HG02588 (cell line): Measurements from ENCODE around the gene LZTS2.

Source experiments
- ATAC-seq: cut with Tn5 transposase; IDR thresholded peaks from one replicate; pipeline ENCODE4 v1.9.1; 2021; ENCODE audit warnings: mild to moderate bottlenecking, moderate library complexity; ENCODE audit not compliant: unreplicated experiment

LZTS2 gene

DNA sequence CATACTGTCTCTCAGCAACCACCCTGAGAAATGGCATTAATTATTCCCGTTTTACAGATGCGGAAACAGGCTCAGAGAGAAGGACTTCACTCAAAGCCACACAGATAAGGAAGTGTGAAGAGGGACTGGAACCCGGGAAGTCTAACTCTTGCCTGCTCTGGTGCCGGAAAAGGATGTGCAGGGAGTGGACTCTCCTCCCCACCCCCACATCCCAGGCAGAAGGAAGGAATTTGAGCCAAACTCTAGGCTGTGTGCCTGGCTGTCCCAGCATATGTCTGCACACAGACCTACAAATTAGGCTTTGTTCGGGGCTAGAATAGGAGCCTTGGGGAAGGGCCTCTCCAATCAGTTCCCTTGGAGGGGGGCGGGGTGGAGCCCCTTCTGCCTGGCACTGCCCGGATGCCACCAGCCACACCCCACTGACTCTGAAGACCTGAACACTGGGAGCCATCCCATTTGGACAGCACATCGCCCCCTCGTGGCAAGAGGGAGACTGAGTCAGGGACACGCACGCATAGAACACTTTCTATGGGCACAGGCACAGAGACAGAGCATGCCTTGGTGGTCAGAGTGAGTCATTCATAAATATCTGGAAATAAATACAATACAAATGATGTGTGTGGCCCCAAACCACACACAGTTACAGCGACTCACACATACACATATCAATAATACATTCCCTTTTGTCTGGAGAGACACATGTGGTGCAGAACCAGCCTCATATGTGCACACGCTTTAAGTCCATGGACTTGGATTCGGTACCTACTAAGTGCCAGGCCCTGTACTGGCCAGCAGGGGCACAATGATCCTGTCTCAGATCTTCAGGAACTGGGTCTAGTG lies 13.1 kb downstream of the LZTS2 start:
- no peak for ATAC-seq

GRCh38 chr10:101013365-101013825 lies 13.8 kb downstream of the LZTS2 start:
- ATAC-seq, result no peak

DNA sequence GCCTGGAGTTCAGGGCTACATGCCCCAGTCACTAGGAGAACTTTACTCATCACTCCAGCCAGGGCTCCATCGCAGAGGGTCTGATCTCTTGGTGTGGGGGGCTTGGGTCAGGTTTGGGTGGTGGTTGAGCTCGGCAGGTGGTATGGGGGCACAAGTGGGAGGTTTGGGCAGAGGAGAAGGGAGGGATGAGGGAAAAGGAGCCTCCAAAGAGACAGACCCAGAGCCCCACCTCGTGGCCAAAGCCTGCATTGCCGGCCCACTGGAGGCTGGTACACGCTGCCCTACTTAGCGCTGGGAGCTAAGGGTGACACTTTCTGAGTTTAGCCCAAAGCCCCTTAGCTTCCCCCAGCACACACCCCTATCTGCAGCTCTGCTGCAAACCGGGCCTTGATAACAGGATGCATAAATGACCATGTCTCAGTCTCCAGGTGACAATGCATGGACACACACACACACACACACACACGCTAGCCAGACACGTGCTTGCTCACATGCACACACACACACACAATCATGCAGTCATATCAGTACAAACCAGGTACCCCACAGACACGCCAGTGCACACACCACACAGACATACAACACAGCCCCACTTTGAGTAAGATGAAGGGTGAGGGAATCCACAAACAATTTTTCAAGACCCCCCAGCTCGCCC lies 14.7 kb downstream of the LZTS2 start:
- ATAC-seq, result peak; percentile 40

DNA sequence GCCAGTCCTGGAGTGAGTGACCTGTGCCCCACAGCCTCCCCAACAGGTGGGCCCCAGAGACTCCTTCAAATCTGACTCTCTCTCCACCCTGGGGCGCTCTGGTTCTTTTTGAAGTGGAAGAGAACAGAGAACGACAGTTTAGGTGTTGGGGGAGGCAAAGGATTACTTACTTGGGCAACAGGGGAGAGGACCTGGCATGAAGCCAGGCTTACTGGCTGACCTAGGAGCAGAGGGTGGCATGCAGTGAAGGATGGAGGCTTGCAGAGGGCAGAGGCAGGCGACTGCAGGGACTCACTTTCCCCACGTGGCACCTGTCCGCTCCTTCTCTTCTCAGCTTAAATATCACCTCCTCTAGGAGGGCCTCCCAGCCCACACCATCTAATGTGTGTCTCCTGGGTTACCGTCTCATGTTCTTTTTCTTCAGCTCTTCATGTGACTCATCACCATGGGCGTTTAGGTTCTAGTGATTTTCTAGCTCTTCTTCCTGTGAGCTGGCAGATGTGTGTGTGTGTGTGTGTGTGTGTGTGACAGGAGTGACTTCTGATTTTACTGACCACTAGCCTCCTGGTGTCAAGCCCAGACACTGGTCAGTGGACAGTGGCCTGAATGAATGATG lies 15.5 kb downstream of the LZTS2 start:
- ATAC-seq, result no peak

- ATAC-seq, result no peak
Measured at GRCh38 chr10:101015582-101015973, 16.0 kb downstream of the LZTS2 start.

DNA sequence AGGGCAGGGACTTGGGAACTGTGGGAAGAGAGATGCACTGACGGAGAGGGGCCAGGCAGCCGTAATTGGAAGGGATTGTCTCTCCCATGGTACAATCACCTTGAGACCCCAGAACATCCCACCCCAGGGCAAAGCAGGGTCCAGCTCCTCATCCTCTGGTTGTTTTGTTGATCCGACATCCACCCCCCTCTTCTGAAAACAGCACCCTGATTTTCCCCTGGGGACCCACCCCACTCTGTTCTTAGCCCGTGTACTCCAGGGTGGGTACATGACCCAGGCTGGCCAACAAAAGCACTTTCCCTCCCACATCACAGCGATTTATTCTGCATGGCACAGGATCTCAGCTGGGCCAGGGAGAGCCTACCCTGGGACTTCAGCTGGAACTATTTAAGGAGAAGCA lies 17.2 kb downstream of the LZTS2 start:
- no peak for ATAC-seq

- ATAC-seq, result no peak
Measured at GRCh38 chr10:101018118-101018599, 18.6 kb downstream of the LZTS2 start.

- ATAC-seq, result no peak
Measured at GRCh38 chr10:101018600-101019439, 19.2 kb downstream of the LZTS2 start.

- ATAC-seq, result no peak
Measured at GRCh38 chr10:101019440-101019703, 19.8 kb downstream of the LZTS2 start.

DNA sequence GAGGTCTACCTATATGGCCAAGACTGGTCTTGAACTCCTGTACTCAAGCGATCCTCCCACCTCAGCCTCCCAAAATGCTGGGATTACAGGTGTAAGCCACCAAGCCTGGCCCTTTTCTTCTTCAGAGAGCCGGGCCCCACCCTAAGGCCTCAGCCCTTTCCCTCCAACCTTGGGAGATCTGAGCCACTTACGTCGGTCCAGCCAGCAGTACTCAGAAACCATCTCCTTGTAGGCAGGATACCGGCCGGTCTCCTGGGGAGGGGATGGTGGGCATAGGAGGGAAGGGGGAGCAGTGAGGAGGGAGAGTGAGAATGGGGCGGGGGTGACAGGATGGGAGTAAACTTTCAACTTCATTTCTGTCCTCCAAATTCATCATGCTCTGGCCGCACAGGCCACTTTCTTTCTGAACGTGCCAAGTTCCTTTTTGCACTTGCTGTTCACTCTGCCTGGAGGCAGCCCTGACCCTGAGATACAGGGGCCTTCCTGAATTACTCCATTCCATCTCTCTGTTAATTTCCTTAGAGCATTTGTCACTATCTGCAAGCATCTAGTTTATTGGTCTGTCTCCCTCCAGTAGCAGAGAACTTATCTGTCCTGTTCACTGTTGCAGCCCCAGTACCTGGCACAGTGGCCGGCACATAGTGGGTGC lies 20.9 kb downstream of the LZTS2 start:
- no peak for ATAC-seq

DNA sequence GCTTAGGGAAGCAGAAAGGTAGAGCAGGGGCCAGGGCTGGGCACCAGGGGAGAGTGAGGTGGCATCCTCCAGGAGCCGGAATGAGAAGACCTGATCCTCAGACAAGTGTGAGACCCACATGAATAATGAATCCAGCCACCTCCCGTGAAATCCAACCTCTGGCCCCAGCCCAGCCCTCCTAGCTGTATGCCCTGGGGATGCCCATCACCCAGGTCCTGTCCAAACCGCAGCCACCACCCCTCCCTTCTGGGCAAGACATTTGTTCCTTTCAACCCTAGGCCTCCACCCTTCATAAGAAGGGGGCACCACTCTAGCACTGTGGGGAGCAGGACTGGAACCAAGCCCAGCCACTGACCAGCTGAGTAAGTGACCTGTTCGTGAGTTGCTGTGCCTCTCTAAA lies 21.6 kb downstream of the LZTS2 start:
- no peak for ATAC-seq

- ATAC-seq, result no peak
Measured at GRCh38 chr10:101021692-101022251, 22.2 kb downstream of the LZTS2 start.

DNA sequence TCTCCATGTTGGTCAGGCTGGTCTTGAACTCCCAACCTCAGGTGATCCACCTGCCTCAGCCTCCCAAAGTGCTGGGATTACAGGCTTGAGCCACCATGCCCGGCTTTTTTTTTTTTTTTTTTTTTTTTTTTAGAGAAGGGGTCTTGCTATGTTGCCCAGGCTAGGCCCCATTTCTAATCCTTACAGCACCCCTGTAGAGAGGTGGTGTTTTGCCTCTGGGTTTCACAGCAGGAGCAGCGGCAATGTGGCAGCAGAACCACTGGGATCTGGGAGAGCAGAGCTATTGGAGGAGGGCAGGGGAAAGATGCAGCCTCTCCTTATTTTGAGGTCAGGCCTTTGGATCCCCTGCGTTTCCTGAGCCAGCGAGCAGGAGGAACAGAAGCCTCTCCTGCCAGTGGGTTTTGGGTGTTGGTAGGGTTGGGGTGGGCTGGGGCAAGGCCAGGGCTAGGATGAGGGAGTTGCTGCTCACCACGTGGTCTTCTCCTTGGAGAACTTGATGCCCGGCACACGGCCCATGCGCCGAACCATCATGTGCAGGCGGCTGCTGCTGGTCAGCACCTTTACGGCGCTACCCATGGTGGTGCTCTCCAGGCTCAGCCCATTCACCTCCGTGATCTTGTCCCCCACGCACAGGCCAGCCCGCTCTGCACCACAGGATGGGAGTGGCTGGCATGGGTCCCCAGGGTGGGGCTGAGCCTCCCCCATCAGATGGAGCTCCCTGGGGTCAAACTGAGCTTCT lies 23.5 kb downstream of the LZTS2 start:
- ATAC-seq, result no peak

DNA sequence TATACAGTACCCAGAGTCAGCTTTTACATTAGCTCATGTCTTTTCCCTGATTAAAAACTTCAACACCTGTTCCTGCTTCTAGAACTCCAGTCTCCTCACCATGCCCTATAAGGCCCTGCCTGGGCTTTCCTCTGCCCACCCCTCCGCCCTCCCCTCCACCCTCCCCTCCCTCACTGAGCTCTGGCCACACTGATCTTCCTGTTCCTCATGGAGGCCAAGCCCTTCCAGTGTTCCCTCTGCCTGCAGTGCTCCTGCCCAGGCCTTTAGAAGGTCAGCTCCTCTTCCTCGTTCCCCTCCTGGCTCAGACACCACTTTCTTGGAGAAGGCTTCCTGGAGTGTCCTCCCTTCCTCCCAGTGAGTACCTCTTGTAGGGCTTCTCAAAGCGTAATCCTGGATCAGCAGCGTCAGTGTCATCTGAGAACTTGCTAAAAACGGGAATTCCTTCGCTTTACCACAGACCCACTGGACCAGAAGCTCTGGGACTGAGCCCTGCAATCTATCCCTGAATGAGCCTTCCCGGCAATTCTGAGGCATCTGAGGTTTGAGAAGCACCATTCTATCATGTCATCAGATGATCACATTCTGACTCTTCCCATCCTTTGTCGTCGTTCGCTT lies 27.6 kb downstream of the LZTS2 start:
- ATAC-seq, result no peak

- ATAC-seq, result no peak
Measured at GRCh38 chr10:101028446-101029337, 29.1 kb downstream of the LZTS2 start.

DNA sequence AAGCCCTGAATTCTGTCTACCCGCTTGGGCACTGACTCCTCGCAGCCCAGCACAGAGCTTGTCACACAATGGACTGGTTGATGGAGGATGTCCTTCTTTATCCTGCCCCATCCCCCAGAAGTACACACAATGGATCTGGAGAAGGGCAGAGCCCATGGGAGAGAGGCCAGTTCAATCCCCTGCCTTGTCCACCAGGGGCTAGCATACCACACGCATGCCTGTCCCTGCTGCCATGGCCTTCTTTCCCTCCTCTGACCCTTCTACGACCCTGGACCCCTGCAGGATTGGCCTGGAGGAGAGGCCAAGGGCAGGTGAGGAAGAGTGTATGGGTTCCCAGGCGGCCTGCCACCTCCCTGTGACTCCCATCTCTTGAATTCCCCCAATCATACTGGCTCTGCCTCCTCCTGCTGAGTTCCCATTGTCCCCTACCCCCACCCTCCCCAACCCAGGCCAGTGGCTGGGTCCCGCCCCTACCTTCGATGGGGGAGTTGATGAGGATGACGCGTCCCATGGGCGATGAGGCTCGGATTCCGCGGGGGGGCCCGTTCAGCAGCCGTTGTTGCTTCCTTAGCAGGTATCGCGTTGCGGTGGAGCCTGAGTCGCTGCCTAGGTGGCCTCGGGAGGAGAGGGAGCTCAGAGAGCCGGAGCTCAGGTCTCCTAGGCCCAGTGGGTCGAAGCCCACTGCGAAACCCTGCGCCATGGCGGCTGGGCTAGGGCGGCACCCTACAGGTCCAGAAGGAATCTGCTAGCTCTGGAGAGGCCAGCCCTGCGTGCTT lies 30.1 kb downstream of the LZTS2 start:
- no peak for ATAC-seq

- ATAC-seq, result no peak
Measured at GRCh38 chr10:101030496-101031127, 31.0 kb downstream of the LZTS2 start.
